IMR-90 (cell line): ENCODE measurements around the gene AKT3.

Experiments used
- BHLHE40 ChIP-seq: fragments of 150-350 bp; IDR thresholded peaks from 2 replicates; pipeline ENCODE4 v1.6.1; 2016; ENCODE audit warnings: mild to moderate bottlenecking, low read depth, low read length
- CEBPB ChIP-seq: IDR thresholded peaks from 2 replicates; pipeline ENCODE4 v1.6.1; 2012; ENCODE audit warnings: low read depth, low read length, improper control_type of control experiment
- CHD1 ChIP-seq: IDR thresholded peaks from 2 replicates; pipeline ENCODE4 v1.6.1; 2012; ENCODE audit warnings: low read depth, low read length, improper control_type of control experiment
- MAZ ChIP-seq: IDR thresholded peaks from 2 replicates; pipeline ENCODE4 v1.6.1; 2012; ENCODE audit warnings: low read depth, mild to moderate bottlenecking, low read length, improper control_type of control experiment, moderate library complexity, borderline replicate concordance
- POLR2A ChIP-seq: IDR thresholded peaks from 2 replicates; pipeline ENCODE4 v1.6.1; 2012; ENCODE audit warnings: mild to moderate bottlenecking, low read depth, low read length
- RAD21 ChIP-seq: IDR thresholded peaks from 2 replicates; pipeline ENCODE4 v1.6.1; 2012; ENCODE audit warnings: low read length, improper control_type of control experiment
- RFX5 ChIP-seq: IDR thresholded peaks from 2 replicates; pipeline ENCODE4 v1.8.0; 2012; ENCODE audit warnings: low read depth, mild to moderate bottlenecking, low read length, moderate library complexity
- SMC3 ChIP-seq: fragments of 150-350 bp; IDR thresholded peaks from 2 replicates; pipeline ENCODE4 v1.6.1; 2016; ENCODE audit warnings: low read depth, mild to moderate bottlenecking, antibody characterized with exemption, low read length, moderate library complexity
- TF ChIP-seq, protein P1 (sequence below): conservative IDR thresholded peaks from 2 replicates; pipeline ENCODE4 v1.5.1; 2012; ENCODE audit warnings: mild to moderate bottlenecking, low read depth, low read length, improper control_type of control experiment

DNA sequence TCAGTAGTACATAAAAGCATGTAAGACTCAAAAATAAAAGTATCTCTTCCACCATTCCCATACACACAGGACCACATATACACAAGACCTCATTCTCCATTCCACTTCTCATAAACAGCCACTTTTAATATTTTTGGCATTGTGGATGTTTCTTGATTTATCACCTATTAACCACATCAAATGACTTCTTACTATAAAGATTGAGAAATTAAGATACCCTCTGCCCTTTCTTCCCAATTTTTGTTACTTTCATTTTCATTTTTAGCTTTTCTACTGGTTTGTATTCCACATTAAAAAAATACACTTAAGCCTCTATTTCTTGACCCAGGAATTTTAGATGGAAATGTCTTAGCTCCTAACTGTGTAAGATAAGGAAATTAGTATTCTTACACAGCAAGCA is 22.8 kb downstream of the AKT3 start:
- TF ChIP-seq, protein P1, sequence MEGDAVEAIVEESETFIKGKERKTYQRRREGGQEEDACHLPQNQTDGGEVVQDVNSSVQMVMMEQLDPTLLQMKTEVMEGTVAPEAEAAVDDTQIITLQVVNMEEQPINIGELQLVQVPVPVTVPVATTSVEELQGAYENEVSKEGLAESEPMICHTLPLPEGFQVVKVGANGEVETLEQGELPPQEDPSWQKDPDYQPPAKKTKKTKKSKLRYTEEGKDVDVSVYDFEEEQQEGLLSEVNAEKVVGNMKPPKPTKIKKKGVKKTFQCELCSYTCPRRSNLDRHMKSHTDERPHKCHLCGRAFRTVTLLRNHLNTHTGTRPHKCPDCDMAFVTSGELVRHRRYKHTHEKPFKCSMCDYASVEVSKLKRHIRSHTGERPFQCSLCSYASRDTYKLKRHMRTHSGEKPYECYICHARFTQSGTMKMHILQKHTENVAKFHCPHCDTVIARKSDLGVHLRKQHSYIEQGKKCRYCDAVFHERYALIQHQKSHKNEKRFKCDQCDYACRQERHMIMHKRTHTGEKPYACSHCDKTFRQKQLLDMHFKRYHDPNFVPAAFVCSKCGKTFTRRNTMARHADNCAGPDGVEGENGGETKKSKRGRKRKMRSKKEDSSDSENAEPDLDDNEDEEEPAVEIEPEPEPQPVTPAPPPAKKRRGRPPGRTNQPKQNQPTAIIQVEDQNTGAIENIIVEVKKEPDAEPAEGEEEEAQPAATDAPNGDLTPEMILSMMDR: no peak
- TF ChIP-seq POLR2A (no peak), MAZ (no peak), BHLHE40 (no peak), RFX5 (no peak), CEBPB (no peak), SMC3 (no peak), RAD21 (no peak), CHD1 (no peak)
